ENCODE measurements around the gene PTCH1.
A peak's percentile ranks its signal among the peaks of the same experiment; 100 is the strongest.

Gene PTCH1

GRCh38 chr9:95498641-95499040, 18.1 kb downstream of the PTCH1 start:
- DNase-seq (ENCODE audit: low read depth): peak; percentile 40

- DNase-seq (ENCODE audit: low read depth): peak; percentile 47
These were observed 19.0 kb downstream of the PTCH1 start for GRCh38 chr9:95497772-95498171.

- DNase-seq (ENCODE audit: low read depth): no peak
These were observed 20.1 kb downstream of the PTCH1 start for GRCh38 chr9:95496687-95497086.

GRCh38 chr9:95495961-95496360, 20.8 kb downstream of the PTCH1 start:
- no peak for DNase-seq (ENCODE audit: low read depth)

- no peak for DNase-seq (ENCODE audit: low read depth)
These were observed 21.2 kb downstream of the PTCH1 start for GRCh38 chr9:95495529-95495928.

- DNase-seq (ENCODE audit: low read depth): peak; percentile 32
These were observed 22.1 kb downstream of the PTCH1 start for GRCh38 chr9:95494416-95495371.

- DNase-seq (ENCODE audit: low read depth): no peak
These were observed 22.8 kb downstream of the PTCH1 start for GRCh38 chr9:95494022-95494415.

- no peak for DNase-seq (ENCODE audit: low read depth)
These were observed 23.4 kb downstream of the PTCH1 start for GRCh38 chr9:95493402-95493801.

GRCh38 chr9:95491543-95492320, 25.0 kb downstream of the PTCH1 start:
- DNase-seq (ENCODE audit: low read depth): no peak

GRCh38 chr9:95488954-95489353, 27.8 kb downstream of the PTCH1 start:
- no peak for DNase-seq (ENCODE audit: low read depth)

GRCh38 chr9:95486318-95486717, 30.5 kb downstream of the PTCH1 start:
- DNase-seq (ENCODE audit: low read depth): no peak

GRCh38 chr9:95484225-95484624, 32.5 kb downstream of the PTCH1 start:
- DNase-seq (ENCODE audit: low read depth): no peak

- DNase-seq (ENCODE audit: low read depth): no peak
These were observed 33.3 kb downstream of the PTCH1 start for GRCh38 chr9:95483431-95483830.

GRCh38 chr9:95482621-95483020, 34.1 kb downstream of the PTCH1 start:
- DNase-seq (ENCODE audit: low read depth): no peak

- DNase-seq (ENCODE audit: low read depth): no peak
These were observed 35.8 kb downstream of the PTCH1 start for GRCh38 chr9:95481000-95481399.

- DNase-seq (ENCODE audit: low read depth): no peak
These were observed 36.4 kb downstream of the PTCH1 start for GRCh38 chr9:95480346-95480745.

- no peak for DNase-seq (ENCODE audit: low read depth)
These were observed 37.4 kb downstream of the PTCH1 start for GRCh38 chr9:95479330-95479729.

- no peak for DNase-seq (ENCODE audit: low read depth)
These were observed 38.4 kb downstream of the PTCH1 start for GRCh38 chr9:95478335-95478734.

GRCh38 chr9:95477885-95478284, 38.9 kb downstream of the PTCH1 start:
- DNase-seq (ENCODE audit: low read depth): no peak

GRCh38 chr9:95477441-95477840, 39.3 kb downstream of the PTCH1 start:
- no peak for DNase-seq (ENCODE audit: low read depth)

GRCh38 chr9:95468791-95469190, 48.0 kb downstream of the PTCH1 start:
- DNase-seq (ENCODE audit: low read depth): no peak

- DNase-seq (ENCODE audit: low read depth): no peak
These were observed 51.7 kb downstream of the PTCH1 start for GRCh38 chr9:95465115-95465514.

Data from iris pigment epithelial cell (primary cell).